Esophagus squamous epithelium (tissue), 4 donors: ENCODE results near the gene CYP3A5.

ENCODE experiments used
- POLR2A ChIP-seq, 4 donors: fragments of 450-650 bp; IDR thresholded peaks; one replicate each; pipeline ENCODE4 v1.6.1; 2017; ENCODE audit warnings: antibody characterized with exemption in 4 of 4, mild to moderate bottlenecking in 4 of 4, moderate library complexity in 3 of 4
- TF ChIP-seq, protein P1 (sequence below), 6 experiments: fragments of 450-650 bp in 4 of 6; fragments of 200-600 bp in 2 of 6; sonication (generic) in 2 of 6; IDR thresholded peaks; one replicate each; pipeline ENCODE4 v1.5.1; 2016 to 2019; ENCODE audit warnings: antibody characterized with exemption in 6 of 6, mild to moderate bottlenecking in 4 of 6, moderate library complexity in 4 of 6

DNA sequence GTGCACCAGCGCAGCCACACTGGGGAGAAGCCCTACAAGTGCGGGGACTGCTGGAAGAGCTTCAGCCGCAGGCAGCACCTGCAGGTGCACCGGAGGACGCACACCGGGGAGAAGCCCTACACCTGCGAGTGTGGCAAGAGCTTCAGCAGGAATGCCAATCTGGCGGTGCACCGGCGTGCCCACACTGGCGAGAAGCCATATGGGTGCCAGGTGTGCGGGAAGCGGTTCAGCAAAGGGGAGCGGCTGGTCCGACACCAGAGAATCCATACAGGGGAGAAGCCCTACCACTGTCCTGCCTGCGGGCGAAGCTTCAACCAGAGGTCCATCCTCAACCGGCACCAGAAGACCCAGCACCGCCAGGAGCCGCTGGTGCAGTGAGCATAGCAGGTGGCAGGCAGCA lies 50.2 kb downstream of the CYP3A5 start:
- TF ChIP-seq, protein P1, sequence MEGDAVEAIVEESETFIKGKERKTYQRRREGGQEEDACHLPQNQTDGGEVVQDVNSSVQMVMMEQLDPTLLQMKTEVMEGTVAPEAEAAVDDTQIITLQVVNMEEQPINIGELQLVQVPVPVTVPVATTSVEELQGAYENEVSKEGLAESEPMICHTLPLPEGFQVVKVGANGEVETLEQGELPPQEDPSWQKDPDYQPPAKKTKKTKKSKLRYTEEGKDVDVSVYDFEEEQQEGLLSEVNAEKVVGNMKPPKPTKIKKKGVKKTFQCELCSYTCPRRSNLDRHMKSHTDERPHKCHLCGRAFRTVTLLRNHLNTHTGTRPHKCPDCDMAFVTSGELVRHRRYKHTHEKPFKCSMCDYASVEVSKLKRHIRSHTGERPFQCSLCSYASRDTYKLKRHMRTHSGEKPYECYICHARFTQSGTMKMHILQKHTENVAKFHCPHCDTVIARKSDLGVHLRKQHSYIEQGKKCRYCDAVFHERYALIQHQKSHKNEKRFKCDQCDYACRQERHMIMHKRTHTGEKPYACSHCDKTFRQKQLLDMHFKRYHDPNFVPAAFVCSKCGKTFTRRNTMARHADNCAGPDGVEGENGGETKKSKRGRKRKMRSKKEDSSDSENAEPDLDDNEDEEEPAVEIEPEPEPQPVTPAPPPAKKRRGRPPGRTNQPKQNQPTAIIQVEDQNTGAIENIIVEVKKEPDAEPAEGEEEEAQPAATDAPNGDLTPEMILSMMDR (IDR thresholded peaks at IDR 0.05), result no peak
- no peak for TF ChIP-seq POLR2A (IDR thresholded peaks at IDR 0.05)
